Left ventricle myocardium inferior (tissue), 1 donor: Measurements from ENCODE around the gene SYNE1. TPM values are rescaled to one million over a fixed set of nuclear protein-coding genes. Genes with fewer than 3 reads are reported as not detected.

Experiments used
- DNase-seq: peaks from one replicate; pipeline ENCODE4 v3.0.0-alpha.2; 2020
- H3K27ac ChIP-seq: fragments of 200-600 bp; replicated peaks from 2 replicates; pipeline ENCODE4 v1.8.0; 2021
- H3K27me3 ChIP-seq: fragments of 200-600 bp; 2 replicates; pipeline ENCODE4 v1.8.0; 2021; ENCODE audit warnings: low read depth
- H3K36me3 ChIP-seq: fragments of 200-600 bp; 2 replicates; pipeline ENCODE4 v1.8.0; 2021
- H3K4me1 ChIP-seq: fragments of 200-600 bp; 2 replicates; pipeline ENCODE4 v1.8.0; 2021
- H3K4me3 ChIP-seq: fragments of 200-600 bp; 2 replicates; pipeline ENCODE4 v1.8.0; 2021; ENCODE audit warnings: mild to moderate bottlenecking, moderate library complexity
- H3K9me3 ChIP-seq: fragments of 200-600 bp; replicated peaks from 2 replicates; pipeline ENCODE4 v1.8.0; 2021
- CTCF ChIP-seq: fragments of 200-600 bp; IDR thresholded peaks from 2 replicates; pipeline ENCODE4 v1.8.0; 2021; ENCODE audit warnings: antibody characterized with exemption, mild to moderate bottlenecking, borderline replicate concordance
- intact Hi-C: fragments of 100-400 bp; cut with micrococcal nuclease; formaldehyde crosslinking; loops from one replicate; pipeline ENCODE4 v1.11.0; 2022
- total RNA-seq: library from RNA; stranded (reverse); fragmentation: NEBNext Ultra II Directional; extraction: Animal tissue kit (Norgen Biotek cat#: 25700); gene quantifications from one replicate; pipeline ENCODE4 v1.2.1, GENCODE V29; 2021
- donor health status: DM: no; HTN: yes; CAD: no; lungs with severe emphysema.

SYNE1 gene
- total RNA-seq, 1 donor from 2014 or later = 105 TPM

GRCh38 chr6:152150196-152150595, 487.0 kb downstream of the SYNE1 start:
- intact Hi-C loops = no loop called here
- no peaks in the 10 kb centered on the region for H3K27me3 ChIP-seq
- H3K4me3 ChIP-seq = no peak overlapping the region
- no peak overlapping the region for H3K27ac ChIP-seq
- TF ChIP-seq CTCF = no peak
- H3K4me1 ChIP-seq = peaks cover 33% of the 10 kb centered on the region
- H3K36me3 ChIP-seq = peaks cover 99% of the 10 kb centered on the region
- DNase-seq = no peak
- no peaks in the 10 kb centered on the region for H3K9me3 ChIP-seq

- intact Hi-C loops = no loop called here
- DNase-seq = no peak
- Histone ChIP-seq H3K27me3 (no peaks in the 10 kb centered on the region), H3K27ac (peak overlapping the region; percentile 42), H3K4me3 (no peak overlapping the region), H3K9me3 (no peaks in the 10 kb centered on the region), H3K4me1 (peaks cover 33% of the 10 kb centered on the region), H3K36me3 (peaks cover 100% of the 10 kb centered on the region)
- no peak for TF ChIP-seq CTCF
Measured at GRCh38 chr6:152148412-152148811, 488.8 kb downstream of the SYNE1 start.

- H3K27ac ChIP-seq = peak overlapping the region; percentile 42
- H3K27me3 ChIP-seq = no peaks in the 10 kb centered on the region
- H3K4me1 ChIP-seq = peaks cover 33% of the 10 kb centered on the region
- no peak for DNase-seq
- no peaks in the 10 kb centered on the region for H3K9me3 ChIP-seq
- intact Hi-C loops = no loop called here
- H3K4me3 ChIP-seq = no peak overlapping the region
- TF ChIP-seq CTCF = no peak
- H3K36me3 ChIP-seq = peaks cover 100% of the 10 kb centered on the region
Measured at GRCh38 chr6:152147269-152147668, 489.9 kb downstream of the SYNE1 start.

- DNase-seq = no peak
- intact Hi-C loops = no loop called here
Measured at GRCh38 chr6:152146385-152146784, 490.8 kb downstream of the SYNE1 start.

GRCh38 chr6:152143359-152143758, 493.8 kb downstream of the SYNE1 start:
- peaks cover 22% of the 10 kb centered on the region for H3K4me1 ChIP-seq
- intact Hi-C loops = no loop called here
- TF ChIP-seq CTCF = no peak
- H3K9me3 ChIP-seq = no peaks in the 10 kb centered on the region
- no peak overlapping the region for H3K4me3 ChIP-seq
- H3K27ac ChIP-seq = peak overlapping the region; percentile 29
- H3K27me3 ChIP-seq = no peaks in the 10 kb centered on the region
- H3K36me3 ChIP-seq = peaks cover 100% of the 10 kb centered on the region
- no peak for DNase-seq

More at GRCh38 chr6:152146385-152146784, 490.8 kb downstream of the SYNE1 start:
- H3K27ac ChIP-seq = peak overlapping the region; percentile 42
- no peaks in the 10 kb centered on the region for H3K9me3 ChIP-seq
- H3K27me3 ChIP-seq = no peaks in the 10 kb centered on the region
- no peak for TF ChIP-seq CTCF
- H3K4me1 ChIP-seq = peaks cover 33% of the 10 kb centered on the region
- peaks cover 100% of the 10 kb centered on the region for H3K36me3 ChIP-seq
- H3K4me3 ChIP-seq = no peak overlapping the region
